Stimulated activated naive CD8-positive, alpha-beta T cell treated with anti-CD3 and anti-CD28 coated beads, Interleukin-15, amount 100 ng/mL, for 72 hours (primary cell): ENCODE results near the gene UQCC2.

Source experiments
- ATAC-seq: fragments of 150-1000 bp; cut with Tn5 transposase; 2 replicates; pipeline ENCODE4 v1.10.0; 2021; ENCODE audit warnings: mild to moderate bottlenecking, moderate library complexity
- DNase-seq, 2 donors: peaks; one replicate each; pipeline ENCODE4 v3.0.0; 2021 to 2022
- H3K27ac Mint-ChIP-seq, 2 donors: one replicate each; pipeline ENCODE4 v1.8.0; 2022; ENCODE audit warnings: mild to moderate bottlenecking in 2 of 2, mixed read lengths in 2 of 2, moderate library complexity in 2 of 2
- H3K27me3 Mint-ChIP-seq: one replicate; pipeline ENCODE4 v1.8.0; 2022; ENCODE audit warnings: mixed read lengths
- H3K4me1 Mint-ChIP-seq: one replicate; pipeline ENCODE4 v1.8.0; 2022; ENCODE audit warnings: mild to moderate bottlenecking, mixed read lengths
- H3K4me3 Mint-ChIP-seq, 2 donors: one replicate each; pipeline ENCODE4 v1.8.0; 2022; ENCODE audit warnings: mild to moderate bottlenecking in 2 of 2, mixed read lengths in 2 of 2, moderate library complexity in 1 of 2
- H3K9me3 Mint-ChIP-seq, 2 donors: one replicate each; pipeline ENCODE4 v1.8.0; 2022; ENCODE audit warnings: mixed read lengths in 2 of 2

Gene UQCC2

DNA sequence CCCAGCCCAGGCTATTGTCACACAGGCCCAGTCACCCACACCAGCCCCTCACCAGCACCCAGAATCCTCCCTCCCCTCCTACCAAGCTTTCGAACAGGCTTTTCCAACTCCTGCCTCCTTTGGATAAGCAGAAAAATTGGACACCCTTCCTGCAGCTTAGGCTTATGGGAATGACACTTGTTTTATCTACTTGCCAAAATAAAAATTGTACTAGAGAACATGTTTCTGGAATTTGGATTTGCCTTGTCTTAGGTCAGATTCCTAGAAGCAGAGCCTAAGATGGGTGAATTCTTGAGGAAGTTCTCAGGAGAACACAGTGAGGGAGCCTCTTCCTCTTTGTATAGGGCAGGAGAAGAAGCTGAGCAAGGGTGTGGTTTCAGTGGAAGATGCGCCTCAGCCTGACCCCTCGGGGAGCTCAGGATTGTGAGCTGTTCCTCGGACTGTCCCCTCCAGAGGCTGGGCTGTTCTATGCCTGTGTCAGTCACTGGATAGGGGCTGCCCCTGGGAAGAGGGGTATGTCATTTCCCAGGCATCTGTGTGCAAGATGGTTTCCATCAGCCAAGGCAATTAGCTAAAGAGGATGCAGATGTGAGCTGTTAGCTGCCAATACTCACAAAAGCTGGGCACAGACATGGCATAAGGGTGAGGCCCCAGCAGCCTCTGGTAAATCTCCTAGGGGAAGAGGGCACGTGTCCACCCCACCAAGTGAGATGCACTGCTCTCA, 56.5 kb downstream of the UQCC2 start:
- Mint-ChIP-seq H3K9me3 (no peaks in the 10 kb centered on the region), H3K4me3 (no peak overlapping the region), H3K4me1 (peaks cover 6% of the 10 kb centered on the region), H3K27ac (peak overlapping the region; percentile 71 to 83), H3K27me3 (no peaks in the 10 kb centered on the region)
- DNase-seq (no peak), ATAC-seq (no peak)

GRCh38 chr6:33652002-33652401, 59.5 kb downstream of the UQCC2 start:
- peak overlapping the region in 1 of 2 donors; percentile 32 for H3K27ac Mint-ChIP-seq
- ATAC-seq (no peak), DNase-seq (no peak)
- H3K4me3 Mint-ChIP-seq = no peak overlapping the region
- peaks cover 6% of the 10 kb centered on the region for H3K4me1 Mint-ChIP-seq
- no peaks in the 10 kb centered on the region for H3K9me3 Mint-ChIP-seq
- H3K27me3 Mint-ChIP-seq = no peaks in the 10 kb centered on the region

GRCh38 chr6:33651403-33651802, 60.1 kb downstream of the UQCC2 start:
- H3K27me3 Mint-ChIP-seq = no peaks in the 10 kb centered on the region
- no peak overlapping the region for H3K4me3 Mint-ChIP-seq
- H3K27ac Mint-ChIP-seq = no peak overlapping the region
- ATAC-seq (no peak), DNase-seq (no peak)
- H3K9me3 Mint-ChIP-seq = no peaks in the 10 kb centered on the region
- H3K4me1 Mint-ChIP-seq = peaks cover 6% of the 10 kb centered on the region
